ENCODE measurements around the gene SLC24A3. TPM values are rescaled to one million over a fixed set of nuclear protein-coding genes. Genes with fewer than 3 reads are reported as not detected.

Gene SLC24A3
- total and polyA plus RNA-seq, 7 donors, result 0.92 to 20.8 (median 13.5) TPM

GRCh38 chr20:19552221-19553180, 340.1 kb downstream of the SLC24A3 start:
- peak; percentile 77 for DNase-seq

GRCh38 chr20:19554666-19555065, 342.2 kb downstream of the SLC24A3 start:
- no peak overlapping the region for H3K27ac ChIP-seq
- no peaks in the 10 kb centered on the region for H3K27me3 ChIP-seq
- no peaks in the 10 kb centered on the region for H3K9me3 ChIP-seq
- TF ChIP-seq EP300 (IDR thresholded peaks at IDR 0.05) (no peak), POLR2A (IDR thresholded peaks at IDR 0.05) (no peak), CTCF (IDR thresholded peaks at IDR 0.05) (no peak), POLR2AphosphoS5 (IDR thresholded peaks at IDR 0.05) (no peak)
- peaks cover 0 to 4% (median 0%) of the 10 kb centered on the region in 4 donors for H3K4me1 ChIP-seq
- intact Hi-C loops (cut with DNase I), result no loop called here
- no peak for DNase-seq
- H3K4me3 ChIP-seq, result no peak overlapping the region
- WGBS, 2 donors, result 96 to 97% methylated on average over 1 of the region's 1 CpG
- no peaks in the 10 kb centered on the region for H3K36me3 ChIP-seq

More at GRCh38 chr20:19552221-19553180, 340.1 kb downstream of the SLC24A3 start:
- Histone ChIP-seq H3K27ac (peak overlapping the region in 2 of 4 donors; percentile 15 to 34), H3K4me3 (no peak overlapping the region), H3K27me3 (no peaks in the 10 kb centered on the region), H3K4me1 (peaks cover 0 to 4% (median 0%) of the 10 kb centered on the region in 4 donors), H3K9me3 (no peaks in the 10 kb centered on the region), H3K36me3 (no peaks in the 10 kb centered on the region)
- TF ChIP-seq EP300 (IDR thresholded peaks at IDR 0.05) (no peak), POLR2A (IDR thresholded peaks at IDR 0.05) (no peak), POLR2AphosphoS5 (IDR thresholded peaks at IDR 0.05) (no peak), CTCF (IDR thresholded peaks at IDR 0.05) (no peak)
- intact Hi-C loops (cut with DNase I), result no loop called here
- 64 to 79% methylated on average over 9 of the region's 9 CpGs for WGBS, 2 donors

DNA sequence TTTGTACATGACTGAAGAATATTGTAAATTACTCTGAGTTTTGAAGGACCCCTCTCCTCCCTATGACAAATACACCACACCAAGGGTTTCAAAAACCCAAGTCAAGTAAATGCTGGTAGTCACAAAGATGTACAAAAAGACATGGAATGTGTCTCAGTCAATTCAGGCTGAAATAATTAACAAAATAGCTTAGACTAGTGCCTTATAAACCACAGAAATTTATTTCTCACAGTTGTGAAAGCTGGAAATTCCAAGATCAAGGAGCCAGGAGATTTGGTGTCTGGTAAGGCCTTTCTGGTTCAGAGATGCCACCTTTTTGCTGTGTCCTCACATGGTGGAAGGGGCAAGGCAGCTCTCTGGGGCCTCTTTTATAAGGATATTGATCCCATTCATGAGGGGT, 343.3 kb downstream of the SLC24A3 start:
- peaks cover 0 to 4% (median 0%) of the 10 kb centered on the region in 4 donors for H3K4me1 ChIP-seq
- TF ChIP-seq POLR2A (IDR thresholded peaks at IDR 0.05) (no peak), CTCF (IDR thresholded peaks at IDR 0.05) (no peak), POLR2AphosphoS5 (IDR thresholded peaks at IDR 0.05) (no peak), EP300 (IDR thresholded peaks at IDR 0.05) (no peak)

GRCh38 chr20:19557291-19557690, 344.8 kb downstream of the SLC24A3 start:
- no peak for DNase-seq
- no peak overlapping the region for H3K27ac ChIP-seq
- intact Hi-C loops (cut with DNase I), result no loop called here
- H3K9me3 ChIP-seq, result no peaks in the 10 kb centered on the region
- TF ChIP-seq POLR2AphosphoS5 (IDR thresholded peaks at IDR 0.05), result no peak
- TF ChIP-seq POLR2A (IDR thresholded peaks at IDR 0.05), result no peak
- TF ChIP-seq CTCF (IDR thresholded peaks at IDR 0.05), result no peak
- no peak for TF ChIP-seq EP300 (IDR thresholded peaks at IDR 0.05)
- H3K4me1 ChIP-seq, result peaks cover 0 to 14% (median 4%) of the 10 kb centered on the region in 4 donors
- H3K36me3 ChIP-seq, result no peaks in the 10 kb centered on the region
- no peaks in the 10 kb centered on the region for H3K27me3 ChIP-seq
- no peak overlapping the region for H3K4me3 ChIP-seq
- 89 to 92% methylated on average over 1 of the region's 1 CpG for WGBS, 2 donors

More for the DNA sequence above, 343.3 kb downstream of the SLC24A3 start:
- no peaks in the 10 kb centered on the region for H3K9me3 ChIP-seq
- no peak for DNase-seq
- no peak overlapping the region for H3K27ac ChIP-seq
- intact Hi-C loops (cut with DNase I), result no loop called here
- no peaks in the 10 kb centered on the region for H3K36me3 ChIP-seq
- no peak overlapping the region for H3K4me3 ChIP-seq
- H3K27me3 ChIP-seq, result no peaks in the 10 kb centered on the region

All from sigmoid colon (tissue), 7 donors.